HG02885 (cell line): ENCODE measurements around the gene VASH1.

Experiments
- ATAC-seq: cut with Tn5 transposase; IDR thresholded peaks from one replicate; pipeline ENCODE4 v1.9.1; 2021; ENCODE audit warnings: mild to moderate bottlenecking; ENCODE audit not compliant: unreplicated experiment, poor library complexity

Gene VASH1

GRCh38 chr14:76782115-76782884, 21.0 kb downstream of the VASH1 start:
- ATAC-seq, result no peak

GRCh38 chr14:76782885-76783566, 21.8 kb downstream of the VASH1 start:
- no peak for ATAC-seq

DNA sequence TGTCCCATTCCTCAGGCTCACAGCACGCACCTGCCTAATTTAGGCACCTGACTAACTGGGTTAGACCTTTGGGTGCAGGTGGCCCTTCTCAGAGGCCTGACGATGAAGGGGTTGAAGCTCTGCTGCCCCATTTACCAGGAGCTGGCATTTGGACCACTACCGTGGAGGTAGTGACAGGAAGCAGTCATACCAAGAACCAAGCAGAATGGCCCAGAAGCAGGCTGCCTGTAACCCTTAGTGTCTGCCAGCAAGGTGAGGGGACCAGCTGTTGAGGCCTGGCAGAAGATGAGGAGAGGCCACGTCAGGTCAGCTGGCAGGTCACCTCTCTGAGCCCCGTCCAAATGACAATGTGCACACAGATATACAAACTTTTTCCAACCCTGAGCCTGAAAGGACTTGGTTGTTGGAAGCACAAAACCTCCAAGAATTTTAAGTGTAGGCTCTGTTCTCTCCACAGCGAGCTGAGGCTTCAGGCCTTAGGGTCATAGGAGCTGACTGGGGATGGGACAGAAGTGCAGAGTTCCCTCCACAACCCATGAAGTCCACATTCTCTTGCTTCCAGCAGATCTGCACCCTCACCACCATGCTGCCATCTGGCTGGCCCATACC, 23.1 kb downstream of the VASH1 start:
- no peak for ATAC-seq

DNA sequence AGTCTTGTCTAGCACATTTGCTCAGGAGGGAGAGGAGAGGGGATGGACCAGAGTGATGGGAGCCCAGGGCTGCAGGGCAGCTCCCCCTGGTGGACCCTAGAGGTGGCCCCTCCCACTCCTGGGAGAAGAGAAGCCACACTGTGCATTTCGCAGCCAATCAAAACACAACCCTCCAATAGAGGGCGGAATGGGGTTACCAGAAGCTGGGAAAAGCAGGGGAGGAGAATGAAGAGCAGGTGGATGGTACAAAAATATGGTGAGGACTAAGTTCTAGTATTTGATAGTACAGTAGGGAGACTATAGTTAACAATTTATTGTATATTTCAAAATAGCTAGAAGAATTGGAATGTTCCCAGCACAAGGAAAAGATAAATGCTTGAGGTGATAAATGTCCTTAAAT, 23.6 kb downstream of the VASH1 start:
- ATAC-seq, result peak; percentile 69

GRCh38 chr14:76786601-76787000, 25.3 kb downstream of the VASH1 start:
- ATAC-seq, result no peak

DNA sequence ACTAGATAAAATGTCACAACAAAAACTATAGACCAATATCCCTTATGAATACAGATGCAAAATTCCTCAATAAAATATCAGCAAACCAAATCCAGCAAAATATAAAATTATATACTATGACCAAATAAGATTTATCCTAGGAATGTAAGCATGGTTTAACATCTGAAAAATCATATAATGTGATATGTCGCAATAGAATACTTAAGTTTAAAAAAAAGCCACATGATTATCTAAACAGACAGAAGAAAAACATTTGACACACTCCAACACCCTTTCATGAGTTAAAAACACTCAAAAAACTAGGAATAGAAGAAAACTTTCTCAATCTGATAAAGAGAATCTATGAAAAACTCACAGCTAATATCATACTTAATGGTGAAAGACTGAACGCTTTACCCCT, 31.2 kb downstream of the VASH1 start:
- no peak for ATAC-seq

DNA sequence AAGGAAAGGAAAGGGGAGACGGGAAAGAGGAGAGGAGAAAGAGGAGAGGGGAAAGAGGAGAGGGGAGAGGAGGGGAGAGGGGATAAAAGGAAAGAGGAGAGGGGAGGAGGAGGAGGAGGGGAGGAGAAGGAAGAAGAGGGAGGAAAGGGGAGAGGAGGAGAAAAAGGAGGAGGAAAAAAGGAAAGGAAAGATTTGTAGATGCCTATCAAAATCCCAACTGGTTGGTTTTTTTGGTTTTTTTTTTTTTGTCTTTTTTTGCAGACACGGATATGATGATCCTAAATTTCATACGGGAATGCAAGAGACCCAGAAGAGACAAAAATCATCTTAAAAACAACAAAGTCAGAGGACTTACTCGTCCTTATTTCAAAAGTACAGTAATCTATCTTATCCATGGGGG, 32.1 kb downstream of the VASH1 start:
- ATAC-seq, result no peak

- ATAC-seq, result no peak
Measured at GRCh38 chr14:76793956-76794355, 32.7 kb downstream of the VASH1 start.

GRCh38 chr14:76806446-76806845, 45.2 kb downstream of the VASH1 start:
- no peak for ATAC-seq

DNA sequence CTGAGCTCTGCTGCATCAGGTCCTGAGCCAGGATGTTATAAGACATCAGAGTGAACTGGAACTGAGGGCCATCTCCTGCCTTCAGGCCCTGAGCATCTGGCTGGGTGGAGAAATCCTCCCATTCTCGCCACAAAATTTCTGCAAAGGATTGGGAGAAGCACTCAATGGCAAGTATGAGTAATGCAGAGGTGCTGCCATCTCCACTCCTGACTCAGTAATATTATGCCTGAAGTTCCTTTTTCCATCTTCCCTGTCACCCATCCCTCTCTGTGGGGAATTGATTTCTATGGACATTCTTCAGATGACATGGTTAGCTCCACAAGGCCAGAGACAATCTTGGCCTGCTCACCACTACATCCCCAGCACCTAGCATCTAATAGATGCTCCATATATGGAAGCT, 46.7 kb downstream of the VASH1 start:
- no peak for ATAC-seq

DNA sequence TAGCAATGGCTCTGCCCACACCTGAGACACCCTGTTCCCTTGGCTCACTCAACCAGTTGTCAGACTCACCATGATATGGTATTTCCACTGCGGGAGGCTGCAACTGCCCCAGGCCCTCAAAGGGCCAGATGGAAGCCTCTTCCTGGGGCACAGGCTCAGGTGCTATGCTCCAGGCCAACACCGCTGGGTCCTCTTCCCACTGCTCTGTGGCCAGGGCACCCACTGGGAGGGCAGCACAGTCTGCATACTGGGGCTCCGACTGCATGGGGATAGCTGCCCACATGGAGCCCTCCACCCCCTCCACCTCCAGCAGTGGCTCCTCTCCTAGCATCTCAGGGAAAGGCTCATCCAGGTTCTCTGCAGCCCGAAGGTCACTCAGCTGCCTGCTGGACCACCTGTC, 47.7 kb downstream of the VASH1 start:
- ATAC-seq, result no peak

DNA sequence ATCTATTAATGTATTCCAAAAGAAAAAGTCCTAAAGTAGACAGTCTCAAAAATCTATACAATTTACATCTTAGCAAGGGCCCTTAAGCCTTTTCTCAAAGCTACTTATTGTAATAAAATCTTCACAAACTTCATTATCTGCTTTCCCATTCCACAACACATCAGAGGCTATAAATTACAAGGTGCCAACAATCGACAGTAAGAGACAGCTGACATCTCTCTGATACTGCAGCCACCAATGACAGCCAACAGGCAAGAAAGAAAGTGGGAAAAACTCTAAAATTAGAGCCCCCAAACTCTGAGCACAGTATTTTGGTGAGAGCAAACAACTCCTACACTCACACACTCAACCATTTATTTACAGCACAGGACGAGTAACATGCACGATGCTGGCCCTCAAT, 49.3 kb downstream of the VASH1 start:
- ATAC-seq, result no peak

DNA sequence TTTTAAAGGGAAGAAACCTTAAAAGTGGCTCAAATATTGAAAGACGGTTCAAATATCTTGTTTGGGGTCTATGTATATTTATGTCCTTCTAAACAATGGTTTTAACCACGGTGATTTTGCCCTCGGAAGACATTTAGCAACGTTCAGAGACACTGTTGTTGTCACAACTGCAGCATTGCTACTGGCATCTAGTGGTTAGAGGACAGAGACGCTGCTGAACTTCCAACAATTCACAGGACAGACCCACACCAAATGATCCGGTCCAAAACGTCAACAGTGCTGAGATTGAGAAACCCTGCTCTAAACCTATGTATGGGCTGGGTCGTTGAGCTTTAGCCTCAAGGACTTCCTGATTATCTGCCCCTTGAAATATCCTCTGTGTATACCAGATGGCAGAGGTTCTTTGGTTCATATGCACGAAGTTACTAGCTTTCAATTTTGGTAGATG, 49.7 kb downstream of the VASH1 start:
- ATAC-seq, result no peak

- ATAC-seq, result no peak
Measured at GRCh38 chr14:76811561-76811960, 50.3 kb downstream of the VASH1 start.

- no peak for ATAC-seq
Measured at GRCh38 chr14:76812093-76812421, 50.8 kb downstream of the VASH1 start.

GRCh38 chr14:76812422-76813383, 51.4 kb downstream of the VASH1 start, which contains the start of gene ANGEL1:
ANGEL1 (minus strand) TSS chr14:76812882; CDS start chr14:76812827, 55 bp downstream.
- ATAC-seq, result peak; percentile 86

DNA sequence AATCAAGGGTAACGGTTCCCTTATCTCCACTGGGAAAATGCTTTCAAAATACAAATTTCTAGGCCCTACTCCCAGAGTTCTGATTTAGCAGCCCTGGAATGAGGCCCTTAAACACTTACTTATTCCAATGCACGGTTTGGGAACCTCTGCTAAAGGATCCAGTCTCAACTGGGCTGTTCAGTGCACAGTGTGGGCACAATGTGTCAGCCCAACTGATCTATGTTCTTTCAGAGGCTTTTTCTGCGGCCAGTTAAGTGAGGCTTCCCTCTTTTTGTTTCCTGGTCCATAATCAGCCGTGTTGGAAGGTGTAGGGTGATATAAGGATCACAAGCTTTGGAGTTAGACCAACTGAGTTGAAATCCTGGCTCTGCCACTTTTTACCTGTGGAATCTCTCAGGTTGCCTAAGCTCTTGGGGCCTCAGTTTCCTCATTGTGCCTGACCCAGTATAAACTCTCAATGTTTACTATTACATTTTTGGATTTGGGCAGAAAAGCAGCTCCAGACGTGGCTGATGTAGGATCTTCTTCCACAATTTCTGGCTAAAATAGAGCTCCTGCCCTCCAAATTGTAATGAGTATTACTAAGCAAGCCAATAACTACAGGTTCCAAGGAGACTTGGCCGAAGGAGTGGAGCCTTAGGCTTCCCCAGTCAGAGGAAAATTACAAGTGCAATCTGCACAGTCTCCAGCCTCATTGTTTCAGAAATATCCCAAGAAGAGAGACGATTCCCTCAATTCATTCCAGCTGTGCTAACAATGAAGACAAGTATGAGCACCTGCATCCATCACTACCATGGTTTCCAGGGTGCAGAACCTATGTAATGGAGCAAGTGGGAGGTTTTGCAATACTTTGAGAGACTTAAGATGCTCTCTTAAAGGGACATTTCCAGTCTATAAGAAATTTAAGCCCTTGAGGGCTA, 53.7 kb downstream of the VASH1 start:
- no peak for ATAC-seq

DNA sequence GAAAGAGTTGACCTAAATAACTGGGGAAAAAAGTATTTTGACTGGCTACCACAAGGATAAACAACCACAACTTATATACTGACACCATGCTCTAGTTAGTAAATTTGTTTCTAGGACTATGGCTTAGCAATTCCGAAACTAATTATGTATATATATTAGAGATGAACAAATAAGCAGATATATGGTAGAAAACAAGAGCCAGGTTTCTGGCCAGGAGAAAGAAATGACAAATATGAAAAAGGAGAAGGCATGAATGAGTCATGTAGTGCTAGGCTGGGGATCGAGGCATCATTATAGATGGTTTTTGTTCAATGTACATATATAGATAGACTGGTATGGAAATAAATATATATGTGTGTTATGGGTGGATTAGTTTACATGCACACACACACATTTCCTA, 59.4 kb downstream of the VASH1 start:
- ATAC-seq, result no peak

DNA sequence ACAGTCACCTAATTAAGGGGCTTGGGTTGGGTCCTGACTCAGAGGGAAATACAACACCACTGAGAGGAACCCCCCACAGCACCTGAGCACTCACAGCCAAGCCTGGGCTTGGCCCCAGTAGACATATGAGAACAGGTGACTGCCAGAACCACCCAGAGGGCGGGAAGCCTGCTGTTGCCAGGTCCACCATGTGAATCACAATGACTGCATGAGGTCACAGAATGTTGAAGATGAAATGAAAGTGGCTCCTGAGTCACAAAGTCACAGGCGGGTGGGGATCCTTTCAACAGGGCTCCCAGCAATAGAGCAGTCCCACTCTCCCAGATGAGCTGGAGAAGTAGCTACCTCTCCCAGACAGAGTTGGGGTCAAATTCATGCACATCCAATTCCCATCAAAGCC, 64.9 kb downstream of the VASH1 start, which contains the start of gene LRRC74A:
Gene LRRC74A (plus strand): TSS at position 287 of the 400 bp plus-strand sequence. CDS start 290 bp downstream, outside the sequence.
- no peak for ATAC-seq
